Parathyroid adenoma (tissue), 2 donors: ENCODE results near the gene TTR.

ENCODE experiments used
- H2AFZ ChIP-seq: fragments of 300-600 bp; sonication (generic); one replicate; pipeline ENCODE4 v1.7.0; 2017; ENCODE audit warnings: antibody characterized with exemption, mild to moderate bottlenecking
- H3K27ac ChIP-seq: fragments of 300-600 bp; sonication (generic); one replicate; pipeline ENCODE4 v1.7.0; 2017
- H3K27me3 ChIP-seq: fragments of 300-600 bp; sonication (generic); one replicate; pipeline ENCODE4 v1.7.0; 2017; ENCODE audit warnings: low read length; ENCODE audit not compliant: control insufficient read depth, insufficient read depth
- H3K36me3 ChIP-seq: fragments of 300-600 bp; sonication (generic); one replicate; pipeline ENCODE4 v1.7.0; 2017; ENCODE audit warnings: low read length; ENCODE audit not compliant: control insufficient read depth, insufficient read depth
- H3K4me1 ChIP-seq: fragments of 300-600 bp; sonication (generic); one replicate; pipeline ENCODE4 v1.7.0; 2017; ENCODE audit warnings: control low read depth
- H3K4me2 ChIP-seq: fragments of 300-600 bp; sonication (generic); one replicate; pipeline ENCODE4 v1.7.0; 2017; ENCODE audit warnings: low read length
- H3K4me3 ChIP-seq: fragments of 300-600 bp; sonication (generic); one replicate; pipeline ENCODE4 v1.7.0; 2017; ENCODE audit warnings: low read depth, low read length
- H3K79me2 ChIP-seq: fragments of 300-600 bp; sonication (generic); one replicate; pipeline ENCODE4 v1.7.0; 2017; ENCODE audit warnings: control low read depth
- H3K9ac ChIP-seq: fragments of 300-600 bp; sonication (generic); one replicate; pipeline ENCODE4 v1.7.0; 2017; ENCODE audit warnings: mild to moderate bottlenecking
- H3K9me3 ChIP-seq: fragments of 300-600 bp; sonication (generic); one replicate; pipeline ENCODE4 v1.7.0; 2017; ENCODE audit warnings: low read length; ENCODE audit not compliant: control insufficient read depth
- CTCF ChIP-seq: fragments of 300-600 bp; sonication (generic); IDR thresholded peaks from one replicate; pipeline ENCODE4 v1.7.0; 2017; ENCODE audit warnings: antibody characterized with exemption, mild to moderate bottlenecking
- donor health status: primary hyperparathyroidism.

TTR gene

DNA sequence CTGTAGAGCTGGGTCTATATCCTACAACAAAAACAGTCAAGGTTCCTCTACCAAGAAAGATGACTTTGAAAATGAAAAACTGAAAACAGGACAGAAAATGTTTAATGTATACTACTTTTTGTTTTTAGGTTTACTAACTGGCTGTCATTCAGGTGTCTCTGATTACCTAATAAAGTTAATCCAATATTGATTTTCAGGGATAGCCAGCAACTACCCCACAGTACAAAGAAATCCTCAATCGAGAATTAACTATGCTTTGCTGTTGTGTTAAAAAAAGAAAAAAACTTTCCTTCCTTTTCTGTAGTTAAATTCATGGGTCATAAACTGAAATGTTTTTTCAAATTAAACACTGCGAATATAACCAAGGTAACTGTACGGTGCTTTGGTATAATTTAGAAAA lies 45.8 kb downstream of the TTR start:
- TF ChIP-seq CTCF, result no peak
- H3K9me3 ChIP-seq, result no peaks in the 10 kb centered on the region
- no peak overlapping the region for H3K4me2 ChIP-seq
- no peak overlapping the region for H3K27ac ChIP-seq
- H3K4me1 ChIP-seq, result no peaks in the 10 kb centered on the region
- no peak overlapping the region for H3K9ac ChIP-seq
- H3K36me3 ChIP-seq, result no peaks in the 10 kb centered on the region
- H2AFZ ChIP-seq, result no peak overlapping the region
- H3K4me3 ChIP-seq, result no peak overlapping the region
- H3K27me3 ChIP-seq, result no peaks in the 10 kb centered on the region
- H3K79me2 ChIP-seq, result peaks cover 2% of the 10 kb centered on the region

- no peak overlapping the region for H3K4me2 ChIP-seq
- H3K27ac ChIP-seq, result no peak overlapping the region
- no peaks in the 10 kb centered on the region for H3K27me3 ChIP-seq
- no peak for TF ChIP-seq CTCF
- H3K9ac ChIP-seq, result no peak overlapping the region
- H3K79me2 ChIP-seq, result peaks cover 3% of the 10 kb centered on the region
- peaks cover 8% of the 10 kb centered on the region for H3K4me1 ChIP-seq
- no peak overlapping the region for H2AFZ ChIP-seq
- H3K36me3 ChIP-seq, result no peaks in the 10 kb centered on the region
- H3K4me3 ChIP-seq, result no peak overlapping the region
- no peaks in the 10 kb centered on the region for H3K9me3 ChIP-seq
Observed at GRCh38 chr18:31643003-31643402, 51.3 kb downstream of the TTR start.

GRCh38 chr18:31645411-31645810 lies 53.7 kb downstream of the TTR start:
- H3K79me2 ChIP-seq, result peaks cover 3% of the 10 kb centered on the region
- no peak overlapping the region for H3K9ac ChIP-seq
- no peaks in the 10 kb centered on the region for H3K27me3 ChIP-seq
- no peaks in the 10 kb centered on the region for H3K36me3 ChIP-seq
- no peaks in the 10 kb centered on the region for H3K9me3 ChIP-seq
- no peak overlapping the region for H2AFZ ChIP-seq
- H3K4me1 ChIP-seq, result peaks cover 8% of the 10 kb centered on the region
- no peak for TF ChIP-seq CTCF
- no peak overlapping the region for H3K4me2 ChIP-seq
- no peak overlapping the region for H3K27ac ChIP-seq
- no peak overlapping the region for H3K4me3 ChIP-seq

GRCh38 chr18:31646332-31647126 lies 54.9 kb downstream of the TTR start:
- Histone ChIP-seq H2AFZ (no peak overlapping the region), H3K27ac (no peak overlapping the region), H3K9me3 (no peaks in the 10 kb centered on the region), H3K79me2 (peaks cover 10% of the 10 kb centered on the region), H3K36me3 (no peaks in the 10 kb centered on the region), H3K4me3 (no peak overlapping the region), H3K27me3 (no peaks in the 10 kb centered on the region), H3K4me2 (no peak overlapping the region), H3K4me1 (peaks cover 8% of the 10 kb centered on the region), H3K9ac (no peak overlapping the region)
- TF ChIP-seq CTCF, result no peak

GRCh38 chr18:31647127-31647753 lies 55.6 kb downstream of the TTR start:
- peaks cover 16% of the 10 kb centered on the region for H3K79me2 ChIP-seq
- H3K4me3 ChIP-seq, result no peak overlapping the region
- H3K27ac ChIP-seq, result no peak overlapping the region
- no peak overlapping the region for H2AFZ ChIP-seq
- H3K4me2 ChIP-seq, result no peak overlapping the region
- no peak overlapping the region for H3K9ac ChIP-seq
- no peaks in the 10 kb centered on the region for H3K36me3 ChIP-seq
- no peaks in the 10 kb centered on the region for H3K9me3 ChIP-seq
- H3K4me1 ChIP-seq, result peaks cover 8% of the 10 kb centered on the region
- no peaks in the 10 kb centered on the region for H3K27me3 ChIP-seq
- no peak for TF ChIP-seq CTCF
